IPS-18c (cell line): ENCODE data around the gene LHX2.

ENCODE experiments used
- H3K4me3 ChIP-seq: 2 replicates; pipeline ENCODE4 v1.7.0; 2013; ENCODE audit warnings: low read depth, mild to moderate bottlenecking, low read length, moderate library complexity; ENCODE audit not compliant: insufficient read depth
- H3K9me3 ChIP-seq: one replicate; pipeline ENCODE4 v1.6.1; 2013; ENCODE audit warnings: mild to moderate bottlenecking, low read length, moderate library complexity; ENCODE audit not compliant: control insufficient read depth, insufficient read depth

Gene LHX2

DNA sequence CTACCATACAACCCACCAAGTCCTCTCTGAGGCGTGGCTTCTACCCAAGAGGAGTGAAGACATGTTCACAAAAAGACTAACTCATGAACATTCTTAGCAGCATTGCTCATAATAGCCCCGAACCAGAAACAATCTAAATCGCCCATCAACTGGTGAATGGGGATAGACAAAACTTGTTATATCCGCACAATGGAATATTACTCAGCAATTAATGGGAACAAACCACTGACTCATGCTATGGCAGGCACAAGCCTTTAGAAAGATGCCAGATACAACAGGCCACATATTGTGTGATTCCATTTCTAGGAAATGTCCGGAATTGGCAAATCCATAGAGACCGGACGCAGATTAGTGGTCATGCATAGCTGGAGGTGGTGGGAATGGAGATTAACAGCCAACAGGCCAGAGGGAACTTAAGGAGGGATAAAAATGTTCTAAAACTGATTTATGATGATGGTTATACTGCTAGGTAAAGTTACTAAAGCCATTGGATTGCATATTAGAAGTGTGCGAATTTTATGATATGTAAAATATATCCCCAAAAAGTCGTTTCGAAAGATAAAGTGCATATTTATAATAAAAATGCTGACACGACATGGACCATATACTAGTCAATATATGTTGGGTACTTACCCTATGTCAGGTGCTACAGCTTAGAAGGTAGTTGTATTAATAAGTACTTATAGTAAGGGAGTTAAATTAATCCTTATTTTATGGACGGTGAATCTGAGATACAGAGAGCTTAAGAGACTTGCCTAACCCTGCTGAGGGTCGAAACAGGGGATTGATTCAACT lies 55.4 kb downstream of the LHX2 start:
- Histone ChIP-seq H3K4me3 (no peak overlapping the region), H3K9me3 (no peaks in the 10 kb centered on the region)

GRCh38 chr9:124068251-124068650 lies 56.7 kb downstream of the LHX2 start:
- no peaks in the 10 kb centered on the region for H3K9me3 ChIP-seq
- no peak overlapping the region for H3K4me3 ChIP-seq

DNA sequence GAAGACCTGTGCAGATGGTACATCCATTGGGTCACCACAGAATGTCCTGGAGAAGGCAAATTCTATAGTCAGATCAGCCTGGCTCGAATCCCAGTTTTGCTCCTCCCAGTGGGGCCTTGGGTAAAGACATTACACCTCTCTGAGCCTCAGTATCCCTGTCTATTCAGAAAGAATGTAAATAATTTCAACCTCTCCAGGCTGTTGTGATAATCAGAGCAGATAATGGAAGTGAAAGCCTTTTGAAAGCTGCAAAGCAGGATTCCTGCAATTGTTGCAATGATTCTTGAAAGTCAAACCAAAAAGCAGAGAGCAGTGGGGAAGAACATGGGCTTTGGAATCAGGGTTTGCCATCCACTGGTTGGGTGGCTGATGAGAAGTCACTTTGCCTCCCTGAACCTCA lies 63.2 kb downstream of the LHX2 start:
- no peaks in the 10 kb centered on the region for H3K9me3 ChIP-seq
- H3K4me3 ChIP-seq: no peak overlapping the region

DNA sequence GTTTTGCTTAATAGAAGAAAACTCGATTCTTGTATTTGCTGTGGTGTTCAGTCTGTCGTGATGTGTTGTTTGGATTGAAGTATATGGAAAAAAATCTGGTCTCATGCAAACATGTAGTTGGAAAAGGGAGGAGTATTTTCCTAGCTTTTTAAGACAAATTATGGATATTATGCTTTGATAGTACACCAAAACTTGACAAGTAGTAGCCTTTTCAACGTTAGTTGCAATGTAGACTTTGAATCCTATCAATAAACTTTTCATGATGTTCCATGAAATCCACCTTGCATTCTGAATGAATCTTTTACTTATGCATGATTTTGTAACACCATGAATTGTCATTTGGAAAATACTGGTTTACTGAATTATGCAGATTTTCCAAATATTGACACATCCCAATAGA lies 64.2 kb downstream of the LHX2 start:
- no peak overlapping the region for H3K4me3 ChIP-seq
- H3K9me3 ChIP-seq: no peaks in the 10 kb centered on the region

DNA sequence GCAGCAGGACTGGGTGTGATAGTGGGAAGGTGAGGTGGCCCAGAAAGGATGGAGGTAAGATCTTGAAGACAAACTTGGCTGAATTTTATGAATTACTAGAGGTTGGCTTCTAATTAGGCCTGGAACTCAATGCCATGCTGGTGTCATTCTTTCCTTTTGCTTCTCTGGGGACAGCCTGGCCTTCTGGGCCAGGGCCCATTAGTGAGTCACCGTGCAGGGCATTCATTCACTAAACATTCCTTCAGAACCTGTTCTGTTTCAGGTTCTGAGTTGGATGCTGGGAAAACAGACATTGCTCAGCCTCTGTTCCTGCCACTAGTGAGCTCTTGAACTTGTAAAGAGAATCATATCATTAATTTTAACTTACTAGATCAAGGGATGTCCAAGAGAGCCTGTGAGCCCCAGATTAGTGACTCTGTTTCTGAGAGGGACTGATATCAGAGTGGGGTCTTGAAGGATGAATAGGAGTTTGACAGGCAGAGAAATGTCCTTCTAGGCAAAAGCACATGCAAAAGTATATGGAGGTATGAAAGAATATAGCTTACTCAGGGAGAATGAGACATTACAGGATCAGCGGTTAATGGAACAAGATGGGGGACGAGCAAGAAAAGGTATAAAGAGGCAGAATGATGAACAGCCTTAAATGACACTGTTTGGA lies 66.5 kb downstream of the LHX2 start:
- H3K4me3 ChIP-seq: no peak overlapping the region
- no peaks in the 10 kb centered on the region for H3K9me3 ChIP-seq

- Histone ChIP-seq H3K9me3 (no peaks in the 10 kb centered on the region), H3K4me3 (no peak overlapping the region)
These were observed 67.1 kb downstream of the LHX2 start for GRCh38 chr9:124078641-124079040.

GRCh38 chr9:124079176-124079925 lies 67.8 kb downstream of the LHX2 start:
- no peak overlapping the region for H3K4me3 ChIP-seq
- H3K9me3 ChIP-seq: no peaks in the 10 kb centered on the region

- Histone ChIP-seq H3K4me3 (no peak overlapping the region), H3K9me3 (no peaks in the 10 kb centered on the region)
These were observed 71.1 kb downstream of the LHX2 start for GRCh38 chr9:124082622-124083021.
